Stimulated activated CD4-positive, alpha-beta T cell treated with anti-CD3 and anti-CD28 coated beads, Interleukin-4, amount 100 ng/mL, for 1 hour (primary cell): ENCODE measurements around the gene SRRM4.
"Not testable (repeated sequence)": the region's sequence is repeated elsewhere in the genome, so short reads cannot be mapped to it uniquely, and the experiment has no call there.

Experiments used
- DNase-seq: peaks from one replicate; pipeline ENCODE4 v3.0.0-alpha.2; 2020

The SRRM4 gene

GRCh38 chr12:119072440-119072839 lies 91.1 kb downstream of the SRRM4 start:
- DNase-seq = no peak

- DNase-seq = no peak
Measured at GRCh38 chr12:119075222-119075787, 94.0 kb downstream of the SRRM4 start.

- no peak for DNase-seq
Measured at GRCh38 chr12:119075918-119076317, 94.6 kb downstream of the SRRM4 start.

- DNase-seq = no peak
Measured at GRCh38 chr12:119079530-119079929, 98.2 kb downstream of the SRRM4 start.

- no peak for DNase-seq
Measured at GRCh38 chr12:119082016-119082415, 100.7 kb downstream of the SRRM4 start.

- DNase-seq = no peak
Measured at GRCh38 chr12:119082496-119082895, 101.2 kb downstream of the SRRM4 start.

- DNase-seq = no peak
Measured at GRCh38 chr12:119088685-119089379, 107.5 kb downstream of the SRRM4 start.

GRCh38 chr12:119089380-119090013 lies 108.2 kb downstream of the SRRM4 start:
- no peak for DNase-seq

GRCh38 chr12:119090276-119090675 lies 108.9 kb downstream of the SRRM4 start:
- no peak for DNase-seq

- no peak for DNase-seq
Measured at GRCh38 chr12:119090865-119091264, 109.5 kb downstream of the SRRM4 start.

- no peak for DNase-seq
Measured at GRCh38 chr12:119096429-119097202, 115.3 kb downstream of the SRRM4 start.

GRCh38 chr12:119100933-119101332 lies 119.6 kb downstream of the SRRM4 start:
- DNase-seq = no peak

- no peak for DNase-seq
Measured at GRCh38 chr12:119102274-119102673, 120.9 kb downstream of the SRRM4 start.

GRCh38 chr12:119102714-119103113 lies 121.4 kb downstream of the SRRM4 start:
- DNase-seq = no peak

GRCh38 chr12:119104969-119105368 lies 123.6 kb downstream of the SRRM4 start:
- not testable (repeated sequence) for DNase-seq

- no peak for DNase-seq
Measured at GRCh38 chr12:119113496-119113986, 132.2 kb downstream of the SRRM4 start.

GRCh38 chr12:119114294-119114693 lies 133.0 kb downstream of the SRRM4 start:
- DNase-seq = no peak

GRCh38 chr12:119115296-119115905 lies 134.1 kb downstream of the SRRM4 start:
- no peak for DNase-seq

GRCh38 chr12:119117936-119118335 lies 136.6 kb downstream of the SRRM4 start:
- DNase-seq = no peak

GRCh38 chr12:119118625-119119024 lies 137.3 kb downstream of the SRRM4 start:
- no peak for DNase-seq

- DNase-seq = no peak
Measured at GRCh38 chr12:119122047-119122446, 140.7 kb downstream of the SRRM4 start.

GRCh38 chr12:119122751-119123150 lies 141.4 kb downstream of the SRRM4 start:
- no peak for DNase-seq

- no peak for DNase-seq
Measured at GRCh38 chr12:119128527-119128926, 147.2 kb downstream of the SRRM4 start.
